T-helper 1 cell treated with Interleukin-12 subunit alpha and Interleukin-12 subunit beta and Interleukin-4 antibody, amounts not matched to agents 30 ng/mL and 1 ng/mL, for 36 hours (primary cell): Measurements from ENCODE around the gene UPP2. TPM values are rescaled to one million over a fixed set of nuclear protein-coding genes. Genes with fewer than 3 reads are reported as not detected.

Experiments used
- intact Hi-C: fragments of 100-400 bp; cut with micrococcal nuclease; formaldehyde crosslinking; loops from one replicate; pipeline ENCODE4 v1.15.1; 2024
- total RNA-seq: library from RNA; stranded (reverse); gene quantifications from 2 replicates; pipeline ENCODE4 v1.2.3, GENCODE V29; 2022

UPP2 gene
- total RNA-seq, 1 donor from 2014 or later = 0.07 TPM

GRCh38 chr2:158104903-158105302 is 3.2 kb downstream of the UPP2 start:
- intact Hi-C loops = no loop called here

- intact Hi-C loops = no loop called here
Observed at GRCh38 chr2:158112992-158113391, 11.3 kb downstream of the UPP2 start.

- intact Hi-C loops = no loop called here
Observed at GRCh38 chr2:158113741-158114295, 12.1 kb downstream of the UPP2 start.

DNA sequence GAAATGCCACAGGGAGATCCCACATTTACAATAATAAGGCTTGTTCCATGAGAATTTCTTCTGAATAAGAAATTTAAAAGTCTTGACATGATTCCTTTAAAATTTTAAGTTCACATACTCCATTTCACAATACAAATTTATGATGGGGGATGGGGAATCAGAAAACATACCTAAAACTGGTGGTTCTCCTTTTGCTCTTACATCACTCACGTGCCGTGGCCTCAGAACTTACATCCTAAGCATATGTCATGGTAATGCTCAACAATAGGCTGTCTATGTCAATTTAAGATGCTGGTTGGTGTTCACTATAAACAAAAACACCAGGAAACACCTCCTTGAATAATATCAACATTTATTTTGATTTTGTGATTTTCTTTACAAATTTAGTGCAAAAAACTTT is 12.8 kb downstream of the UPP2 start:
- intact Hi-C loops = no loop called here

DNA sequence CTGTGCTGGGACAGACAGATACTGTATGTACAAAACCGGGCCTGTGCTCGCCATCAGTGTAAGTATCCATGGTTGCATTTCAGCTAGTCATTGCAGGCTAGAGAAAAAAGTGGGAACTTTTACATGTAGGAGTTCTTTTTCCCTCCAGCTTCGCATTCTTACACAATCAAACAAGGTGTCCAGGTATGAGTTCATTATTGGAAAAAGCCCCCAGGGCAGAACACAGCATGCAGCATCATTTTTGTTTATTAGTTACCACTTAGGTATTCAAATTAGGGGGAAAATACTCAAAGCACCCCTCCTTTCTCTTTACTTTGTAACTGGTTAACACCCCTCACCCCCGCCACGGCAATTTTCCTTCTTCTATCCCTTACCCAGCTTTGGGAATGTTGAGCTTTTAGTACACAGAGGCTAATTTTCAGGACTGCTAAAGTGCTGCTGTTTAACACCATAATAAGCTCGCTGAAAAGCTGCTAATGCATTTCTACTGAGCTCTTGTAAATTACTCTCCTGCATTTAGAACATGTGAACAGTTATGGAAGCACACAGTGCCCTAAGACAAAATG is 13.6 kb downstream of the UPP2 start:
- intact Hi-C loops = no loop called here

- intact Hi-C loops = no loop called here
Observed at GRCh38 chr2:158116936-158117335, 15.3 kb downstream of the UPP2 start.

DNA sequence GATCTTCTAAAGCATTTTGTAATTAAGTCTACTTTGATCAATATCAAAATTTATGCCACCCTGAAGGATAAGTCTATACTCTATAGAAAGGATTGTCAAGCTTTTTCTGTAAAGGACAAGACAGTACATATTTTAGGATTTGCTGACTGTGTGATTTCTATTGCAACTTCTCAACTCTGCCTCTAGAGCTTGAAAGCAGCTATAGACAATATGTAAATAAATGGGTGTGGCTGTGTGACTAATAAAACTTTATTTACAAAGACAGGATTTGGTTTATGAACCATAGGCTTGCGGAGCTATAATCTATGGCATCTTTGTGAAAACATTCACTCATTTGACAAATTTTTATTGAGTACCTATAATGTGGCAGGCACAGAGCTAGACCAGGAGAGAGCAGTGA is 18.4 kb downstream of the UPP2 start:
- intact Hi-C loops = no loop called here

DNA sequence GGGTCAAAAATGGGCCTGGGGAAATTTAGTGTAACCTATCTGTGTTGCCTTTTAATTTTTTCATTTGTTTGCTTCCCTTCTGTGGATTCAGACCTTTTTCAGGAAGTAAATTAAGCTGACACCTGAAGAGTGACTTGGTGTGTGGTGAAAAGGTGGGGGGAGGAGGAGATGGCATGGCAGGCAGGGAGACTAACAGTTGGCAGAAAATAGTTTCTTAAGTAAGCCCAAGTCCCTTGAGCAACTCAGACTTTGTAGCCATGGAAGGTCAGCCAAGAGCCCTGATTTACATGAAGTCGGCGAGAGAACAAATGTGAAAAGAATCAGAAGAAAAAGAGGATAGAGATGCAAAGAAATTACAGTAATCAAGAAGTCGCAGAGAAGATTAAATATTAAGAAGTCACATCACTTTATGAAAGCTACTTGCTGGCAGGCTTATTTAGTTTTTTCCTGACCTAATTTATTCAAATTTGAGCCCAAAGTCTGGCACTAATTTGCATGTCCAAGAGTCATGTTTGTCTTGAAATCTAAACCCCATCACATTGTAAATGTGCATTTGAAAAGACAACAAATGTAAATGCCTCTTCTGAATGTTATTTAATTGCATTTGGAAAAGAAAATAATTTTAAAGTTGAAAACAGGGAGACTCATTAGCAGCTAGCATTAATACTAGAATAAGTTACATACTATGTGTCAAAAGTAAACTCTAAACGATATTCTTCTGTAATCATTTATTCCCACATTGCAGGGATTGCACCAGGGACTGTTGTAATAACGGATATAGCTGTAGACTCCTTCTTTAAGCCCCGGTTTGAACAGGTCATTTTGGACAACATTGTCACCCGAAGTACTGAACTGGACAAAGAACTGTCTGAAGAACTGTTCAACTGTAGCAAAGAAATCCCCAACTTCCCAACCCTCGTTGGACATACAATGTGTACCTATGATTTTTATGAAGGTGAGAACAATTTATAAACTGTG is 19.3 kb downstream of the UPP2 start:
- intact Hi-C loops = no loop called here

DNA sequence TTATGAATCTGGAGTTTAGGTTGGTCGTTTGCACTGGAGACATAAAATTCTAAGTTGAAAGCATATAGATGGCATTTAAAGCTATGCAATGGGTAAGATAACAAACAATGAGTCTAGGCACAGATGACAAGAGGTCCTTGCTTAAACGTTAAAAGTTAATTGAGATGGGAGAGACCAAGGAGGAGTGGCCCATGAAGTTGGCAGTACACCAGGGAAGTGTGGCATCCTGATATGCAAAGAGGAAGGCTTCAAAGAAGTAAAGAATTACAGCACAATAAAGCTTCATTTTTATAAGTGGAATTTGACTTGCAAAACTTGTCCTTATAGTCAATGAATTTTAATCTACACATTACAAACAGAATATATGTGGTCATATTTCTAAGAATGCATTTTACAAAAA is 23.2 kb downstream of the UPP2 start:
- intact Hi-C loops = no loop called here

DNA sequence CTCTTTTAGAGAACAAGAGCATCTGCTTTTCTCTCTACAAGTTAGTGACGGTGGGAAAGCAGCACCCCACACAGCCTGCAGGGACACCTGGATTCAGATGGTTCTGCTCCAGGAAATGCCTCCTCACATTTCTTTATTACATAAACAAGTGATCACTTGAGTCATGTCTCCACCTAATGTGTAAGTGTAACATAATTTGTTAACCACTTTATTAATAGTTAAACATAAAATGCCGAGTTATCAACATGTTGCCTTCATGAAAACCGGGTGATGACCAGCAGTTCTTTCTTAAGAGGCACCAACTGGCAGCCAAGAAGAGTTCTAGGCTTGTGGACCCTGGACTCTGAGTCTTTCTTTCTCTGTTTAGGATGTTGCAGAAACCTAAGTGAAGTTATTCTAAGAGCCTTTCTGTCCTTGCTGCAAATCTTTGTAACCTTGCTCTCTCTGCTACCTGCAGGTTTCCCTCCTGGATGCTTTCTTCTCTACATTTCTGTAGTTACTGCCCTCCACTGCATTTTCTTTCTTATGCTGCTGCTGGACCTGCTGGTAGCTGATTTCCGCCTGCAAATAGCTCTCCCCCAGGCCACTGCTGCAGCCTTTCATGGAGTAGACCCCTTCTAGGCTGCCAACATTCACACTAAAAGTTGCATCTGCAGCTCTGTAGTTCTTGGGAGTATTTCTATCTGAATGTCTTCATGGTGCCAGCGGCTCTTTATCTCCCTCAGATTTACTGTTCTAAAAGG is 24.3 kb downstream of the UPP2 start:
- intact Hi-C loops = no loop called here

DNA sequence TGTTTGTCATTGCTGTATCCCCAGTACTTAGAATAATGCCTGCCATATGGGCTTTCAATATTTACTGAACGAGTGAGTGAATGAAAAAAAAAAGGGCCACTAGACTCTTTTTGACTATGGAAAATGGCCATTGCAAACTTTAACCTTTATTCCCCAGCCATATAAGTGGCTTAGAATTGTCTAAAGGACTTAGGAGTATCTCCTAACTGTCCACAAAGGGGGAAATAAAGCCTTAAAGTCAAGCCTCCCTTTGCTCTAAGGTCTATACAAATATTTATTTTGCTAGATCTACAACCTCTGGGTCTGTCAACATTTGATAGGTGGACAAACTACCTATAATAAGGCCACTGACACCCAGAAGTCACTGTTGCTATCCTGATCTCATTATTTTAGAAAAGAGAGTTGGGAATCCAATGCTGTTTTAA is 25.7 kb downstream of the UPP2 start:
- intact Hi-C loops = no loop called here

DNA sequence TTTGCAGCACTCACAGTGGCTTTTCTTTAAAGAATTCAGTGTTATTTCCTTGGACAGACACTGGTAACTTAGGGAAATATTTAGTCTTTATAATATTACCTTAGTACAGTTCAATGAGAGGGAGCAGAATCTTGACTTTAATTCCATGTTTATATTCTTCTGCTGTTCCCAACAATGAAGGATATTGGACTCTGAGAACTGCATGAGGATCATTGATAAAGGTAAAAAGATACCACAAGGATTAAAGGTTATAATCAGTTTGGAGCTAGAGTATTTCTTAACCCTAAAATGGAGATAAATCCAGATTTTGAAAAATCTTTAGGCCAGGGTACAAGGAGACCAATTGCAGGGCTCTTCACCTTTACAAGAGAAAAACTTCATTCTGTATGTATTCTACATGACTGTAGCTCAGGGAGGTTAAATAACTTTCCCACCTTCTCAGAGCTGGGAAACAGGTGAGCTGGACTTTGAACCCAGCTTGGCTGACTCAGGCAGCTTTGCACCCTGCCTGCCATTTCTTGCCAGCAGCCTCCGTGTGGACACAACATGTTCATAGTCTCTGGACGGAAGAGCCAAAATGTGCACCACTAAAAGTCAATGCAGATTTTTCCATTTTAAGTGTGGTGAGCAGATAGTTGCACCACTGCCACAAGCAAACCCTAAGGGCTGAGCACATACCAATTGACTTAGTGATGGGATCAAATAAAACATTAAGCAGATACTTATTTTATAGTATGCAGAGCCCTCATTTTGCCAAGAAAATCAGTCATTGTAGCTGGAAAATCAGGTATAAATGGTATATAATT is 26.7 kb downstream of the UPP2 start:
- intact Hi-C loops = no loop called here

GRCh38 chr2:158129037-158129436 is 27.4 kb downstream of the UPP2 start:
- intact Hi-C loops = no loop called here

GRCh38 chr2:158130832-158131473 is 29.3 kb downstream of the UPP2 start:
- intact Hi-C loops = no loop called here

DNA sequence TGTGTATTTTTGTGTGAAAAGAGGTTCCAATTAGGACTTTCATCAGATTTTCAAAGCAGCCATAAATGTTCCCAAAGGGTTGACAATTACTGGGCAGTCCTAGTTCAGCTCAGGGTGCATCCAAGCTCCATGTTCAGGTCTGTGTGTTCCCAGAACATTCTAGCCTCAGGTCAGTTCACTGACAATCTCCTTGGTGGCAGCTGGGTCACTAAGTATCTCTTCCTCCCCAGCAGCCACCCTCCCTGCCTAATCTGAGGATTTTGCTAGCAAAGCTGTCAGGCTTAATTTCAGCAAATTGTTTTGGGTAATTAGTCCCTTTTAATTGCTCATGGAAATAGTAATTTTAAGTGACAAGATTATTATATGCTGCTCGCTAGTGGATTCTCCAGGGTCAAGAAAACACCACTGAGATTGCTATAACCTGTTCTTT is 29.8 kb downstream of the UPP2 start:
- intact Hi-C loops = no loop called here

DNA sequence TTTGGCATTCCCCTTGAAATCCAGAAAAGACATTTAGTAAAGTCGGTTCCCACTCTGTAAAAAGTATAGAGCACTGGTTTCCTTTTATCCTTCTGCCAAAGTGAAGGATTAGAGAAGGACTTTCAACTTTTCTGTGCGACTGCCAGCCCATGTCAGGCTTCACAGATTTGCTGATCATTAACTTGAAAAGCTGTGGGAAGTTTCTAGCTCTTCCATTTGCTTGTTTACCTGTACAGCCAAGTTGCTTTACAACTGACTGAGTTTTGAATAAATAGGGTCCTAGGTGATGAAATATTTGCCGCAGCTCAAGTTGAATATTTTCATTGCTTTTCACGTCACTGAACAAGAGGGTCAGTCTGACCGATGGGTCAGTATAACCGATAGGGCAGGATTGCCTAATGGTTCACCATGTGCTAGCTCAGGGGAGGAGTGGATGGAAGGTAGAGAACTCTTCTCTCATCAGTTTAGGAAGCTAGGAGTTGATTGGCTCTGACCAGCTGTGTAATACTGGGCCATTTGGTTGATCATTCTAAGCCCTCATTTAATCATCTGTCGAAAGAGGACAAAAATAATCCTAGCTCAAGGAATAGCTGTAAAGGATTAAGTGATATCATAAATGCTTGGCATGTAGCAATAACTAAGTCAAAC is 30.4 kb downstream of the UPP2 start:
- intact Hi-C loops = no loop called here

DNA sequence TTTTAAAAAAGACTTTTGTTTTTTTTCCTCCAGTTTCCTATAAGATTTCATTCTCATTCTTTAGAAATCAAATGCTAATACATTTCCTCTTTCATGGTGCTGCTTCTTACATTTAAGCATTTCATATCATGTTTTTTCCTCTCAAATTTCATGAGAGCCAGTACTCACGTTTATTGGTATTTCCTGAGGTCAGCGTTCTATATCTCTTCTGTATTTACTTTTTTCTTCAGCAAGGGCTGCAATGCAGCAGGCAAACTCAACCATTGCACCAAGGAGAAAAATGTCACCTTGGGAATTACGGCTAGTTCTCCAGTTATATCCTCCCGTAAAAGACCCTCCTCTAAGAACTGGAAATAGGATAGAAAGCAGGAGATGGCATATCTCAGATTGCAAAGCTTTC is 32.4 kb downstream of the UPP2 start:
- intact Hi-C loops = no loop called here

- intact Hi-C loops = no loop called here
Observed at GRCh38 chr2:158134655-158135054, 33.0 kb downstream of the UPP2 start.

DNA sequence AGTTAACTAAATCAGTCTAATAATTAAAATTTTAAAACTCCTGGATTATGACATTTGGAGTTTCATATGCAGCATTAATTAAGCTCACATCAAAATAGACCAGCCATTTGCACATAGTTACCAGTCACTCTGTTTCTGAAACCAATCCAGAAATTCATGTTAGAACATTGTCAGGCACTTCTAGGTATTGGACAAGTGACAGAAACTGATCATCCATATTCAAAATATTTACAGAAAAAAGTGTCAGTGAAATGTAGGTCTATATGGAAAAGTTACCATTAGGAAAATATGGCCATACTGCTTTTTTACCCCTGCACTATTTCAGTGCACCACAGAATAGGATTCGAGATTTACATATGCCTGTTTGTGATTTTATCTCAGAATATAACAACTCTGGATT is 33.4 kb downstream of the UPP2 start:
- intact Hi-C loops = no loop called here

GRCh38 chr2:158138255-158138654 is 36.6 kb downstream of the UPP2 start:
- intact Hi-C loops = no loop called here
